Keratinocyte (primary cell): ENCODE data around the gene OPHN1. TPM values are rescaled to one million over a fixed set of nuclear protein-coding genes. Genes with fewer than 3 reads are reported as not detected.

Source experiments
- DNase-seq: peaks from one replicate; pipeline ENCODE4 v3.0.0-alpha.2; 2011; ENCODE audit warnings: low read depth, missing footprints, low spot score
- FAIRE-seq: peaks from 2 replicates; lab custom pipeline; 2011; peaks lifted over from hg19 to GRCh38; lab: Jason Lieb, UNC
- H2AFZ ChIP-seq: 2 replicates; pipeline ENCODE4 v1.6.0; 2012; ENCODE audit warnings: low read length, control low read depth, inconsistent platforms; ENCODE audit not compliant: control insufficient read depth
- H3K27ac ChIP-seq: 2 replicates; pipeline ENCODE4 v1.5.1; 2011; ENCODE audit warnings: low read length; ENCODE audit not compliant: control insufficient read depth, insufficient read depth
- H3K27me3 ChIP-seq: 3 replicates; pipeline ENCODE4 v1.6.0; 2011; ENCODE audit warnings: low read length; ENCODE audit not compliant: control insufficient read depth, insufficient read depth; ENCODE audit errors: extremely low read depth
- H3K36me3 ChIP-seq, 2 experiments: 2 replicates in 1 of 2; 3 replicates in 1 of 2; pipeline ENCODE4 v1.5.1; 2011; ENCODE audit warnings: low read length in 2 of 2, mild to moderate bottlenecking in 1 of 2; ENCODE audit not compliant: control insufficient read depth in 2 of 2, insufficient read depth in 2 of 2; ENCODE audit errors: extremely low read depth in 1 of 2
- H3K4me1 ChIP-seq: 3 replicates; pipeline ENCODE4 v1.5.1; 2011; ENCODE audit warnings: low read length; ENCODE audit not compliant: control insufficient read depth, insufficient read depth; ENCODE audit errors: extremely low read depth
- H3K4me2 ChIP-seq: 3 replicates; pipeline ENCODE4 v1.6.0; 2011; ENCODE audit warnings: low read depth, low read length; ENCODE audit not compliant: control insufficient read depth, insufficient read depth; ENCODE audit errors: extremely low read depth
- H3K4me3 ChIP-seq, 3 experiments: fragments of 200-600 bp in 1 of 3; sonication (generic) in 1 of 3; 2 replicates in 2 of 3; 3 replicates in 1 of 3; pipeline ENCODE4 v1.5.1; 2011 to 2016; ENCODE audit warnings: low read length in 3 of 3, mild to moderate bottlenecking in 3 of 3, control low read depth in 2 of 3, inconsistent platforms in 1 of 3, low read depth in 1 of 3, mixed read lengths in 1 of 3, mixed run types in 1 of 3, moderate library complexity in 1 of 3; ENCODE audit not compliant: control insufficient read depth in 2 of 3, insufficient read depth in 2 of 3; ENCODE audit errors: extremely low read depth in 1 of 3
- H3K79me2 ChIP-seq: 2 replicates; pipeline ENCODE4 v1.6.0; 2012; ENCODE audit warnings: low read length; ENCODE audit not compliant: control insufficient read depth, insufficient read depth
- H3K9ac ChIP-seq: 3 replicates; pipeline ENCODE4 v1.6.0; 2011; ENCODE audit warnings: low read length; ENCODE audit not compliant: control insufficient read depth, insufficient read depth; ENCODE audit errors: extremely low read depth
- H3K9me1 ChIP-seq: 3 replicates; pipeline ENCODE4 v1.6.0; 2011; ENCODE audit warnings: low read length; ENCODE audit not compliant: control insufficient read depth, insufficient read depth; ENCODE audit errors: extremely low read depth
- H3K9me3 ChIP-seq: 2 replicates; pipeline ENCODE4 v1.5.1; 2012; ENCODE audit warnings: low read depth, low read length; ENCODE audit not compliant: control insufficient read depth
- H4K20me1 ChIP-seq: 3 replicates; pipeline ENCODE4 v1.6.0; 2011; ENCODE audit warnings: low read length; ENCODE audit not compliant: control insufficient read depth, insufficient read depth; ENCODE audit errors: extremely low read depth
- CTCF ChIP-seq, 3 experiments: IDR thresholded peaks in 1 of 3; conservative IDR thresholded peaks in 1 of 3; optimal IDR thresholded peaks in 1 of 3; 2 replicates in 2 of 3; 3 replicates in 1 of 3; pipeline versions ENCODE3 to v1.5.1; 2011; ENCODE audit warnings: low read length in 3 of 3, mild to moderate bottlenecking in 3 of 3, moderate library complexity in 2 of 3, control low read depth in 1 of 3, inconsistent platforms in 1 of 3; ENCODE audit not compliant: insufficient read depth in 2 of 3; ENCODE audit errors: extremely low read depth in 1 of 3
- EZH2 ChIP-seq: IDR thresholded peaks from one replicate; pipeline ENCODE4 v1.6.1; 2012; ENCODE audit warnings: inconsistent platforms, mild to moderate bottlenecking, low read length, moderate library complexity
- dilution Hi-C: fragments of 300-500 bp; cut with MboI; formaldehyde crosslinking; loops from one replicate; pipeline ENCODE4 v1.7.0; 2020; ENCODE audit warnings: low sequenced_read_pairs; ENCODE audit not compliant: extremely low pct_ligation_motif_present
- polyA plus RNA-seq, 5 experiments: library from polyadenylated mRNA; depleted of rRNA in 3 of 5; stranded (reverse) in 3 of 5; stranded (forward) in 1 of 5; unstranded in 1 of 5; fragments of >200 nt; gene quantifications; 1 replicate in 1 of 5; 2 replicates in 3 of 5; 3 replicates in 1 of 5; pipeline versions ENCODE4 v1.2.1 to v1.2.3, GENCODE V29; 2011 to 2012; ENCODE audit warnings: missing spikeins in 2 of 5, low read depth in 1 of 5, low replicate concordance in 1 of 5
- small RNA-seq, 3 experiments: library from RNA; depleted of rRNA; stranded (forward); fragments of <200 nt; gene quantifications; one replicate each; pipeline ENCODE3, GENCODE V24; 2012; ENCODE audit warnings: low read depth in 3 of 3, low replicate concordance in 1 of 3; ENCODE audit not compliant: insufficient read length in 3 of 3

OPHN1 gene
- polyA plus RNA-seq, 1 donor (not counting 4 experiments of a cell fraction or from before 2014, with no cell fraction given), result 3.1 TPM

- Histone ChIP-seq H3K9me1 (no peaks in the 10 kb centered on the region), H4K20me1 (no peaks in the 10 kb centered on the region), H3K4me2 (no peak overlapping the region), H3K4me1 (no peaks in the 10 kb centered on the region), H2AFZ (no peak overlapping the region), H3K9me3 (no peaks in the 10 kb centered on the region), H3K27me3 (no peaks in the 10 kb centered on the region), H3K4me3 (no peak overlapping the region), H3K36me3 (no peaks in the 10 kb centered on the region), H3K79me2 (no peaks in the 10 kb centered on the region), H3K9ac (no peak overlapping the region), H3K27ac (no peak overlapping the region)
- dilution Hi-C loops, result no loop called here
- DNase-seq (no peak), FAIRE-seq (no peak)
- TF ChIP-seq EZH2 (no peak), CTCF (optimal IDR thresholded peaks at IDR 0.05 in 1 of 3, IDR thresholded peaks at IDR 0.05 in 1 of 3, conservative IDR thresholded peaks at IDR 0.05 in 1 of 3; ENCODE audit: extremely low read depth in 1 of 3, insufficient read depth in 2 of 3, low read length in 3 of 3) (no peak)
Observed at GRCh38 chrX:67998540-67998939, 434.8 kb downstream of the OPHN1 start.

Small RNAs within 50 kb of the gene (small RNA-seq; reads per million reads assigned to genes)
- gene RF00019, result 0 reads per million in 3 experiments
- gene RNU6-1225P, result 0 to 0.25 (median 0.07) reads per million in 3 experiments

Other genes starting within 250 kb of the OPHN1 start
- gene YIPF6, start 65.6 kb upstream of the OPHN1 start, polyA plus RNA-seq, result 14.4 to 22.4 TPM (median 20.2 TPM) in 3 replicates
- 0.06 to 0.09 TPM (median 0.07 TPM) in 3 replicates for gene STARD8, start 214.2 kb upstream of the OPHN1 start, polyA plus RNA-seq